ENCODE results near the gene RLBP1. TPM values are rescaled to one million over a fixed set of nuclear protein-coding genes. Genes with fewer than 3 reads are reported as not detected.

The RLBP1 gene
- total and polyA plus RNA-seq, 10 of the 15 experiments (the other 5 are each of a cell fraction or from before 2014, with no cell fraction given), result 0.06 TPM; not detected in 9

- ChIA-PET SMC1A (ENCODE audit: uncharacterized antibody, unreplicated experiment) (no interaction called here), CTCF (interaction anchor here (1.0 to 1.8 kb wide), 4 partner anchors 10 to 130 kb away, joined by 3 to 8 read pairs (median 3); no protein-coding TSS in a partner anchor), RAD21 (ENCODE audit: unreplicated experiment) (no interaction called here), POLR2A (no interaction called here)
- no peak for ATAC-seq
- Histone ChIP-seq H3K27me3 (replicated peaks in 1 of 2; ENCODE audit: control insufficient read depth in 2 of 2, insufficient read depth in 2 of 2, low read length in 1 of 2) (no peaks in the 10 kb centered on the region), H3K36me3 (ENCODE audit: control insufficient read depth in 2 of 2, insufficient read depth in 2 of 2, low read length in 1 of 2) (peaks cover 6 to 14% of the 10 kb centered on the region in 2 experiments; a peak in 3 of 4 replicates), H3K9ac (ENCODE audit: control insufficient read depth, insufficient read depth, low read length) (no peak overlapping the region), H4K20me1 (ENCODE audit: control insufficient read depth, insufficient read depth) (no peaks in the 10 kb centered on the region), H3K79me2 (ENCODE audit: control insufficient read depth, insufficient read depth, low read length) (no peaks in the 10 kb centered on the region), H3K9me3 (replicated peaks; ENCODE audit: control insufficient read depth, insufficient read depth, low read length) (no peaks in the 10 kb centered on the region), H3K4me3 (no peak overlapping the region), H3K4me1 (ENCODE audit: control insufficient read depth, insufficient read depth, low read length) (no peaks in the 10 kb centered on the region), H3K27ac (ENCODE audit: control insufficient read depth, insufficient read depth) (no peak overlapping the region), H3K4me2 (ENCODE audit: control insufficient read depth, insufficient read depth) (no peak overlapping the region), H2AFZ (ENCODE audit: control insufficient read depth, low read depth, low read length) (no peak overlapping the region)
- no peak for FAIRE-seq
- no peak for DNase-seq (ENCODE audit: low read depth, low spot score)
- intact Hi-C loops (cut with micrococcal nuclease; ENCODE audit: unreplicated experiment), result no loop called here
- TF ChIP-seq SUPT20H (IDR thresholded peaks at IDR 0.05; ENCODE audit: borderline replicate concordance, control insufficient read depth, low read depth, low read length), result no peak
- 90% methylated on average over 9 of the region's 9 CpGs for WGBS (ENCODE audit: insufficient coverage, insufficient replicate concordance, low lambda C conversion rate, missing lambda C conversion rate)
- in situ Hi-C loops (cut with MboI), result no loop called here
- no TSS peak for BruUV-seq (replicated peaks)
These were observed 33.9 kb downstream of the RLBP1 start for GRCh38 chr15:89187301-89187985.

- no peaks in the 10 kb centered on the region for H4K20me1 ChIP-seq (ENCODE audit: control insufficient read depth, insufficient read depth)
- H3K9me3 ChIP-seq (replicated peaks; ENCODE audit: control insufficient read depth, insufficient read depth, low read length), result no peaks in the 10 kb centered on the region
- no peaks in the 10 kb centered on the region for H3K4me1 ChIP-seq (ENCODE audit: control insufficient read depth, insufficient read depth, low read length)
- peaks cover 6 to 12% of the 10 kb centered on the region in 2 experiments; a peak in 3 of 4 replicates for H3K36me3 ChIP-seq (ENCODE audit: control insufficient read depth in 2 of 2, insufficient read depth in 2 of 2, low read length in 1 of 2)
- DNase-seq (ENCODE audit: low read depth, low spot score), result no peak
- 54% methylated on average over 6 of the region's 6 CpGs for WGBS (ENCODE audit: insufficient coverage, insufficient replicate concordance, low lambda C conversion rate, missing lambda C conversion rate)
- H3K79me2 ChIP-seq (ENCODE audit: control insufficient read depth, insufficient read depth, low read length), result no peaks in the 10 kb centered on the region
- no peak for TF ChIP-seq BCL3 (IDR thresholded peaks at IDR 0.05; ENCODE audit: borderline replicate concordance, insufficient read depth, low read depth, low read length, poor library complexity, severe bottlenecking)
- TF ChIP-seq SREBF1 (IDR thresholded peaks at IDR 0.05; ENCODE audit: low read length), result no peak
- no peak for TF ChIP-seq RUNX3 (IDR thresholded peaks at IDR 0.05; ENCODE audit: low read length)
- no peak for TF ChIP-seq GATAD2B (conservative IDR thresholded peaks at IDR 0.05; ENCODE audit: low read depth)
- intact Hi-C loops (cut with micrococcal nuclease; ENCODE audit: unreplicated experiment) (no loop called here), in situ Hi-C loops (cut with MboI) (no loop called here)
- no peak overlapping the region for H3K4me3 ChIP-seq
- H3K9ac ChIP-seq (ENCODE audit: control insufficient read depth, insufficient read depth, low read length), result no peak overlapping the region
- SMC1A ChIA-PET (ENCODE audit: uncharacterized antibody, unreplicated experiment), result no interaction called here
- no TSS peak for BruUV-seq (replicated peaks)
- CTCF ChIA-PET, result interaction anchor here (0.6 to 1.5 kb wide), 3 partner anchors 19 to 134 kb away, joined by 3 read pairs; no protein-coding TSS in a partner anchor
- no peak for FAIRE-seq
- H3K4me2 ChIP-seq (ENCODE audit: control insufficient read depth, insufficient read depth), result no peak overlapping the region
- ATAC-seq, result no peak
- H3K27me3 ChIP-seq (replicated peaks in 1 of 2; ENCODE audit: control insufficient read depth in 2 of 2, insufficient read depth in 2 of 2, low read length in 1 of 2), result no peaks in the 10 kb centered on the region
- no peak overlapping the region for H2AFZ ChIP-seq (ENCODE audit: control insufficient read depth, low read depth, low read length)
- POLR2A ChIA-PET, result no interaction called here
- RAD21 ChIA-PET (ENCODE audit: unreplicated experiment), result no interaction called here
- no peak overlapping the region for H3K27ac ChIP-seq (ENCODE audit: control insufficient read depth, insufficient read depth)
These were observed 34.6 kb downstream of the RLBP1 start for GRCh38 chr15:89186803-89187202.
